A549 (cell line): Measurements from ENCODE around the gene FZD7. TPM values are rescaled to one million over a fixed set of nuclear protein-coding genes. Genes with fewer than 3 reads are reported as not detected.

Experiments
- ATAC-seq, 2 experiments: fragments of 200-7000 bp in 1 of 2; fragments of >200 bp in 1 of 2; cut with Nextera tagmentation in 1 of 2; cut with Tn5 transposase in 1 of 2; 3 replicates each; pipeline versions ENCODE4 v1.8.0 to v1.9.1; 2018 to 2020; ENCODE audit warnings: mild to moderate bottlenecking in 1 of 2, moderate library complexity in 1 of 2
- CTCF ChIA-PET: fragments of 300-600 bp; sonication (Branson Sonifier 250); formaldehyde crosslinking; extraction: SDS; loops from one replicate; lab custom pipeline; 2021; ENCODE audit warnings: antibody characterized with exemption, inconsistent platforms; lab: Yijun Ruan, JAX
- POLR2A ChIA-PET: fragments of 350-600 bp; formaldehyde crosslinking; extraction: SDS; loops from one replicate; lab custom pipeline; 2021; ENCODE audit warnings: antibody characterized with exemption, inconsistent platforms; lab: Yijun Ruan, JAX
- DNase-seq, 2 experiments: peaks; one replicate each; pipeline versions ENCODE4 v3.0.0 to v3.0.0-alpha.2; 2011 to 2016; ENCODE audit warnings: low read depth in 1 of 2, low spot score in 1 of 2
- FAIRE-seq: peaks from 2 replicates; lab custom pipeline; 2011; peaks lifted over from hg19 to GRCh38; lab: Jason Lieb, UNC
- H3K27ac ChIP-seq, 2 experiments: fragments of >200 bp; sonication (Bioruptor Twin); formaldehyde crosslinking; 3 replicates each; pipeline ENCODE4 v1.5.1; 2016 to 2017
- H3K4me1 ChIP-seq: fragments of >200 bp; sonication (Bioruptor Twin); formaldehyde crosslinking; 3 replicates; pipeline ENCODE4 v1.6.1; 2016
- H3K4me2 ChIP-seq: fragments of >200 bp; sonication (Bioruptor Twin); formaldehyde crosslinking; 3 replicates; pipeline ENCODE4 v1.6.1; 2016
- H3K4me3 ChIP-seq: fragments of >200 bp; sonication (Bioruptor Twin); formaldehyde crosslinking; 3 replicates; pipeline ENCODE4 v1.5.1; 2016
- H3K9me3 ChIP-seq: fragments of >200 bp; sonication (Bioruptor Twin); formaldehyde crosslinking; 3 replicates; pipeline ENCODE4 v1.6.1; 2016
- EP300 ChIP-seq, 2 experiments: fragments of >200 bp; sonication (Bioruptor Twin); formaldehyde crosslinking; IDR thresholded peaks; 2 replicates in 1 of 2; 3 replicates in 1 of 2; pipeline ENCODE4 v1.6.1; 2016 to 2017
- FOSB ChIP-seq: fragments of 250-450 bp; sonication (Bioruptor Pico); IDR thresholded peaks from 2 replicates; pipeline ENCODE4 v1.5.0; 2020; ENCODE audit warnings: mild to moderate bottlenecking, moderate library complexity
- GATA3 ChIP-seq: IDR thresholded peaks from 2 replicates; pipeline ENCODE4 v1.6.1; 2012; ENCODE audit warnings: borderline replicate concordance
- HEYL ChIP-seq: fragments of 250-450 bp; sonication (Bioruptor Pico); IDR thresholded peaks from 2 replicates; pipeline ENCODE4 v1.8.0; 2021; ENCODE audit warnings: mild to moderate bottlenecking, moderate library complexity
- HOXA7 ChIP-seq: fragments of 250-450 bp; sonication (Bioruptor Pico); IDR thresholded peaks from 2 replicates; pipeline ENCODE4 v1.5.0; 2020; ENCODE audit warnings: mild to moderate bottlenecking, moderate library complexity
- HOXB13 ChIP-seq: fragments of 250-450 bp; sonication (Bioruptor Pico); IDR thresholded peaks from 2 replicates; pipeline ENCODE4 v1.5.0; 2020; ENCODE audit warnings: low read depth, mild to moderate bottlenecking, moderate library complexity
- MAZ ChIP-seq: fragments of 150-350 bp; IDR thresholded peaks from 2 replicates; pipeline ENCODE4 v1.6.1; 2014; ENCODE audit warnings: antibody characterized with exemption, low read depth, low read length, borderline replicate concordance
- RNF2 ChIP-seq: fragments of 200-600 bp; sonication (generic); IDR thresholded peaks from 2 replicates; pipeline ENCODE4 v1.6.1; 2016; ENCODE audit warnings: low read depth, mild to moderate bottlenecking, antibody characterized with exemption, moderate library complexity, borderline replicate concordance
- SREBF2 ChIP-seq: fragments of 450-650 bp; IDR thresholded peaks from 2 replicates; pipeline ENCODE4 v1.6.1; 2014; ENCODE audit warnings: mild to moderate bottlenecking, moderate library complexity
- TFCP2L1 ChIP-seq: fragments of 250-450 bp; sonication (Bioruptor Pico); IDR thresholded peaks from 2 replicates; pipeline ENCODE4 v1.5.0; 2021; ENCODE audit warnings: mild to moderate bottlenecking
- ZC3H11A ChIP-seq: fragments of 450-650 bp; IDR thresholded peaks from 2 replicates; pipeline ENCODE4 v1.6.1; 2014; ENCODE audit warnings: antibody characterized with exemption, mild to moderate bottlenecking
- ZNF302 ChIP-seq: fragments of 250-450 bp; sonication (Bioruptor Pico); IDR thresholded peaks from 2 replicates; pipeline ENCODE4 v1.9.0; 2021; ENCODE audit warnings: inconsistent platforms, mild to moderate bottlenecking, moderate library complexity
- WGBS: methylation state at CpG from one replicate; pipeline ENCODE4 v1.1.6; 2017; ENCODE audit errors: missing lambda C conversion rate; 5-methylcytosine and 5-hydroxymethylcytosine counted together
- polyA plus RNA-seq, 4 experiments: library from polyadenylated mRNA; depleted of rRNA in 3 of 4; stranded (reverse); fragments of >200 nt; fragmentation: RNase III in 1 of 4; extraction: RNeasy Plus Mini Kit Qiagen cat#74134 plus additional on column Dnase treatment in 1 of 4; gene quantifications; 2 replicates in 3 of 4; 3 replicates in 1 of 4; pipeline ENCODE4 v1.2.3, GENCODE V29; 2011 to 2017
- TF ChIP-seq, protein P1 (sequence below): fragments of 200-600 bp; sonication (generic); IDR thresholded peaks from 2 replicates; pipeline ENCODE4 v1.6.1; 2016; ENCODE audit warnings: antibody characterized with exemption, mild to moderate bottlenecking, moderate library complexity
- TF ChIP-seq, protein P2 (sequence below): IDR thresholded peaks from 2 replicates; pipeline ENCODE4 v1.6.1; 2012
- TF ChIP-seq, protein P3 (sequence below): fragments of >200 bp; sonication (Bioruptor Twin); formaldehyde crosslinking; IDR thresholded peaks from 3 replicates; pipeline ENCODE4 v1.5.1; 2016
- TF ChIP-seq, protein P4 (sequence below): fragments of >200 bp; sonication (Bioruptor Twin); formaldehyde crosslinking; IDR thresholded peaks from 2 replicates; pipeline ENCODE4 v1.6.1; 2016
- TF ChIP-seq, protein P5 (sequence below): IDR thresholded peaks from 2 replicates; pipeline ENCODE4 v1.6.1; 2012
- TF ChIP-seq, protein P6 (sequence below): fragments of >200 bp; sonication (Bioruptor Twin); formaldehyde crosslinking; IDR thresholded peaks from 3 replicates; pipeline ENCODE4 v1.6.1; 2016

FZD7 gene
- polyA plus RNA-seq, 2 of the 4 experiments (the other 2 are of a cell fraction), result 5.3 to 6.7 TPM

DNA sequence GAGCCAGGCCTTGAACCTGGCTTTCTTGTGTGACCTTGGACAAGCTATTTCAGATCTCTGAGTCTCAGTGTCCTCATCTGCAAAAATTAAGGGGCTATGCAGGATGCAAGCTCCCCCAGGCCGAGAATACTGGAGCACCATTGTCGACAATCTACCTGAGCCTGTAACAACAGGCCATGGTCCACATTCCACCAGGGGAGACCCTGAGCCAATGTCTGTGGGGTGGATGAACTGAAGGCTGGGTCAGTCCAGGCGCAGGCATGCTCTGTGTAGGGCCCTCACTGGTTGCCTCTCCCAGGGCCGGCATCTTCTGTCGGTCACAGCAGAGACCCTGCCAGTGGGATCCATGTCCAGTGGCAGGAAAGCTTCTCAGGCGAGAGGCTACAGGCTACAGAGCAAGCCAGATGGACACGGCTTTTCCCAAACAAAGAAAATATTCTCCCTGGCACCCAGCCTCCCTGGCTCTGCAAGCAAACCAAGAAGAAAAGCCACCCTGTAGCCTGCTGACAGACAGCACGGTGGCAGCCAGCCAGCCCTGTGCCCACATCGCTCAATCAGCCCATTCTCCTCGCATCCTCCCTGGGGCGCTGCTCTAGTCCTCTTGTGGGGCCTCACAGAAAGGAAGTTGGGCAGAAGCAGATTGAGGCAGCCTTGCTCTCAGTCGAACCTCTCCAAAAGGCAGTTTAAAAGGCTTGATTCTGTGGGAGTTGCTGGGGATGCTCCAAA lies 48.7 kb upstream of the FZD7 start:
- POLR2A ChIA-PET, result no interaction called here
- no peak for TF ChIP-seq SREBF2
- TF ChIP-seq ZNF302, result no peak
- TF ChIP-seq, all 56 proteins: peak for 0
- no peak; a peak in 2 of 6 replicates for ATAC-seq

DNA sequence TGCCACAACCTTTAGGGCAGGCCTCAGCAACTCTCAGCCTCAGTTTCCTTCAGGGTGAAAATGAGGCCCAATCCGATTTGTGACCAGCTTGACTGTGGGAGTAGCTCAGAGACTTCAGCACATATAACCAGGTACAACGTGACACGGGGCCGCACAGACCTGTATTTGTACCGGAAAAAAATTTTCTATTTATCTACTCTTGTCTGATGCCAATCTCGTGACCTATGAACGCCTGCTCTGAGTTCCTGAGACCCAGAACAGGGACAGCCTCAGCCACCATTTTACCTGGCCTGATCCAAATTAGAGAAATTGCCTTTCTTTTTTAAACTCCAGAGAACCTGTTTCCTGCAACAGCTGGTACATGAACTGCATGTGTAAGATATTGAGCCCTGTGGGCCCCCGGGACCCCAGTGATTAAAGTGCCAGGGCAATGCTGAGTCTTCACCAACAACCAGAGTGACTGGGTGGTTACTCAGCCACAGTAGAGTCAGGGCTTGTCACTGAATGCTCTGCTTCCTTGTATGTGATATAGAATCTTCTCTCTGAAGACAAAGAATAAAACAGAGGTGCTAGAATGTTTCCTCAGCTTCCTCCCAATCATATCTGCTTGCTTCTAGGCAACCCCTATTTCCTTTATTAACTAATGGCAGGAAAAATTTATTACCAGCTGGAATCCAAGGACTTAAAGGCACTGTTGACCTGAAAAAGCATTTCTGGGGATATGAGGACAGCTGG lies 47.8 kb upstream of the FZD7 start:
- Histone ChIP-seq H3K9me3 (no peaks in the 10 kb centered on the region), H3K4me1 (no peaks in the 10 kb centered on the region)
- ATAC-seq, result no peak; a peak in 1 of 6 replicates
- TF ChIP-seq EP300 (IDR thresholded peaks at IDR 0.05) (no peak), RNF2 (no peak), MAZ (no peak), GATA3 (no peak)
- TF ChIP-seq, protein P1, sequence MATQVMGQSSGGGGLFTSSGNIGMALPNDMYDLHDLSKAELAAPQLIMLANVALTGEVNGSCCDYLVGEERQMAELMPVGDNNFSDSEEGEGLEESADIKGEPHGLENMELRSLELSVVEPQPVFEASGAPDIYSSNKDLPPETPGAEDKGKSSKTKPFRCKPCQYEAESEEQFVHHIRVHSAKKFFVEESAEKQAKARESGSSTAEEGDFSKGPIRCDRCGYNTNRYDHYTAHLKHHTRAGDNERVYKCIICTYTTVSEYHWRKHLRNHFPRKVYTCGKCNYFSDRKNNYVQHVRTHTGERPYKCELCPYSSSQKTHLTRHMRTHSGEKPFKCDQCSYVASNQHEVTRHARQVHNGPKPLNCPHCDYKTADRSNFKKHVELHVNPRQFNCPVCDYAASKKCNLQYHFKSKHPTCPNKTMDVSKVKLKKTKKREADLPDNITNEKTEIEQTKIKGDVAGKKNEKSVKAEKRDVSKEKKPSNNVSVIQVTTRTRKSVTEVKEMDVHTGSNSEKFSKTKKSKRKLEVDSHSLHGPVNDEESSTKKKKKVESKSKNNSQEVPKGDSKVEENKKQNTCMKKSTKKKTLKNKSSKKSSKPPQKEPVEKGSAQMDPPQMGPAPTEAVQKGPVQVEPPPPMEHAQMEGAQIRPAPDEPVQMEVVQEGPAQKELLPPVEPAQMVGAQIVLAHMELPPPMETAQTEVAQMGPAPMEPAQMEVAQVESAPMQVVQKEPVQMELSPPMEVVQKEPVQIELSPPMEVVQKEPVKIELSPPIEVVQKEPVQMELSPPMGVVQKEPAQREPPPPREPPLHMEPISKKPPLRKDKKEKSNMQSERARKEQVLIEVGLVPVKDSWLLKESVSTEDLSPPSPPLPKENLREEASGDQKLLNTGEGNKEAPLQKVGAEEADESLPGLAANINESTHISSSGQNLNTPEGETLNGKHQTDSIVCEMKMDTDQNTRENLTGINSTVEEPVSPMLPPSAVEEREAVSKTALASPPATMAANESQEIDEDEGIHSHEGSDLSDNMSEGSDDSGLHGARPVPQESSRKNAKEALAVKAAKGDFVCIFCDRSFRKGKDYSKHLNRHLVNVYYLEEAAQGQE, result no peak
- TF ChIP-seq, protein P2, sequence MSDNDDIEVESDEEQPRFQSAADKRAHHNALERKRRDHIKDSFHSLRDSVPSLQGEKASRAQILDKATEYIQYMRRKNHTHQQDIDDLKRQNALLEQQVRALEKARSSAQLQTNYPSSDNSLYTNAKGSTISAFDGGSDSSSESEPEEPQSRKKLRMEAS, result no peak
- TF ChIP-seq, all 56 proteins: peak for 0
- DNase-seq (no peak), FAIRE-seq (no peak)
- no peak overlapping the region for H3K4me3 ChIP-seq
- H3K4me2 ChIP-seq, result no peak overlapping the region
- 87% methylated on average over 8 of the region's 8 CpGs for WGBS
- ChIA-PET POLR2A (no interaction called here), CTCF (interaction anchor here (0.9 kb wide), 1 partner anchor 193 kb away, joined by 3 read pairs; no protein-coding TSS in a partner anchor)
- H3K27ac ChIP-seq, result no peak overlapping the region

More for the DNA sequence above, 48.7 kb upstream of the FZD7 start:
- Histone ChIP-seq H3K27ac (no peak overlapping the region), H3K9me3 (no peaks in the 10 kb centered on the region), H3K4me2 (no peak overlapping the region), H3K4me3 (no peak overlapping the region), H3K4me1 (no peaks in the 10 kb centered on the region)
- FAIRE-seq, result no peak
- 87% methylated on average over 8 of the region's 12 CpGs for WGBS
- CTCF ChIA-PET, result interaction anchor here (0.9 kb wide), 1 partner anchor 193 kb away, joined by 3 read pairs; no protein-coding TSS in a partner anchor
- no peak for DNase-seq

DNA sequence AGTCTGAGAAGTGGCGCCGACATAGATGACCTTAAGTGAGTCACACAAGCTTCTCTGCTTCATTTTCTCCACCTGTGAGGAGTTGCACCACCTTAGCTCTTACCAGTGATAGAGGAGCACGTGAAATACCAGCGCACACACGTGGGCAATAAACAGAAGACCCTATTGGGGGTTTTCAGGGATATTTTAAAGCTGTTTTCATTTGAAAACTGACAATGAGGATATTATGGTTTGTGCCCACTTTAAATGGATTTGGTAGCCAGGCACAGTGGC lies 47.3 kb upstream of the FZD7 start:
- ChIA-PET CTCF (no interaction called here), POLR2A (no interaction called here)
- H3K4me3 ChIP-seq, result no peak overlapping the region
- H3K4me1 ChIP-seq, result no peaks in the 10 kb centered on the region
- no peaks in the 10 kb centered on the region for H3K9me3 ChIP-seq
- ATAC-seq (no peak), FAIRE-seq (no peak), DNase-seq (no peak)
- no peak overlapping the region for H3K27ac ChIP-seq
- H3K4me2 ChIP-seq, result no peak overlapping the region
- WGBS, result 79% methylated on average over 5 of the region's 5 CpGs
- TF ChIP-seq FOSB (CRISPR knock-in tag), result no peak
- no peak for TF ChIP-seq HOXB13 (CRISPR knock-in tag)
- TF ChIP-seq, protein P3, sequence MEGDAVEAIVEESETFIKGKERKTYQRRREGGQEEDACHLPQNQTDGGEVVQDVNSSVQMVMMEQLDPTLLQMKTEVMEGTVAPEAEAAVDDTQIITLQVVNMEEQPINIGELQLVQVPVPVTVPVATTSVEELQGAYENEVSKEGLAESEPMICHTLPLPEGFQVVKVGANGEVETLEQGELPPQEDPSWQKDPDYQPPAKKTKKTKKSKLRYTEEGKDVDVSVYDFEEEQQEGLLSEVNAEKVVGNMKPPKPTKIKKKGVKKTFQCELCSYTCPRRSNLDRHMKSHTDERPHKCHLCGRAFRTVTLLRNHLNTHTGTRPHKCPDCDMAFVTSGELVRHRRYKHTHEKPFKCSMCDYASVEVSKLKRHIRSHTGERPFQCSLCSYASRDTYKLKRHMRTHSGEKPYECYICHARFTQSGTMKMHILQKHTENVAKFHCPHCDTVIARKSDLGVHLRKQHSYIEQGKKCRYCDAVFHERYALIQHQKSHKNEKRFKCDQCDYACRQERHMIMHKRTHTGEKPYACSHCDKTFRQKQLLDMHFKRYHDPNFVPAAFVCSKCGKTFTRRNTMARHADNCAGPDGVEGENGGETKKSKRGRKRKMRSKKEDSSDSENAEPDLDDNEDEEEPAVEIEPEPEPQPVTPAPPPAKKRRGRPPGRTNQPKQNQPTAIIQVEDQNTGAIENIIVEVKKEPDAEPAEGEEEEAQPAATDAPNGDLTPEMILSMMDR, result no peak
- TF ChIP-seq, protein P1, result no peak
- TF ChIP-seq TFCP2L1, result no peak
- TF ChIP-seq, protein P2, result no peak
- TF ChIP-seq MAZ, result no peak
- TF ChIP-seq HOXA7, result no peak
- TF ChIP-seq, protein P4, sequence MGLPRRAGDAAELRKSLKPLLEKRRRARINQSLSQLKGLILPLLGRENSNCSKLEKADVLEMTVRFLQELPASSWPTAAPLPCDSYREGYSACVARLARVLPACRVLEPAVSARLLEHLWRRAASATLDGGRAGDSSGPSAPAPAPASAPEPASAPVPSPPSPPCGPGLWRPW, result no peak
- TF ChIP-seq, protein P5, sequence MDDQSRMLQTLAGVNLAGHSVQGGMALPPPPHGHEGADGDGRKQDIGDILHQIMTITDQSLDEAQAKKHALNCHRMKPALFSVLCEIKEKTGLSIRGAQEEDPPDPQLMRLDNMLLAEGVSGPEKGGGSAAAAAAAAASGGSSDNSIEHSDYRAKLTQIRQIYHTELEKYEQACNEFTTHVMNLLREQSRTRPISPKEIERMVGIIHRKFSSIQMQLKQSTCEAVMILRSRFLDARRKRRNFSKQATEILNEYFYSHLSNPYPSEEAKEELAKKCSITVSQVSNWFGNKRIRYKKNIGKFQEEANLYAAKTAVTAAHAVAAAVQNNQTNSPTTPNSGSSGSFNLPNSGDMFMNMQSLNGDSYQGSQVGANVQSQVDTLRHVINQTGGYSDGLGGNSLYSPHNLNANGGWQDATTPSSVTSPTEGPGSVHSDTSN, result no peak
- TF ChIP-seq, protein P6, sequence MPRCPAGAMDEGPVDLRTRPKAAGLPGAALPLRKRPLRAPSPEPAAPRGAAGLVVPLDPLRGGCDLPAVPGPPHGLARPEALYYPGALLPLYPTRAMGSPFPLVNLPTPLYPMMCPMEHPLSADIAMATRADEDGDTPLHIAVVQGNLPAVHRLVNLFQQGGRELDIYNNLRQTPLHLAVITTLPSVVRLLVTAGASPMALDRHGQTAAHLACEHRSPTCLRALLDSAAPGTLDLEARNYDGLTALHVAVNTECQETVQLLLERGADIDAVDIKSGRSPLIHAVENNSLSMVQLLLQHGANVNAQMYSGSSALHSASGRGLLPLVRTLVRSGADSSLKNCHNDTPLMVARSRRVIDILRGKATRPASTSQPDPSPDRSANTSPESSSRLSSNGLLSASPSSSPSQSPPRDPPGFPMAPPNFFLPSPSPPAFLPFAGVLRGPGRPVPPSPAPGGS, result no peak
- no peak for TF ChIP-seq HEYL (CRISPR knock-in tag)
- TF ChIP-seq ZC3H11A, result no peak
